Astrocyte (in vitro differentiated cells and primary cell): ENCODE measurements around the gene ZNF486. TPM values are rescaled to one million over a fixed set of nuclear protein-coding genes. Genes with fewer than 3 reads are reported as not detected.
A peak's percentile ranks its signal among the peaks of the same experiment; 100 is the strongest.

Experiments
- DNase-seq: peaks from one replicate; pipeline ENCODE4 v3.0.0-alpha.2; 2010; ENCODE audit warnings: low read depth
- FAIRE-seq: peaks from 2 replicates; lab custom pipeline; 2011; peaks lifted over from hg19 to GRCh38; lab: Jason Lieb, UNC
- H2AFZ ChIP-seq: 2 replicates; pipeline ENCODE4 v1.6.0; 2012; ENCODE audit warnings: low read depth, low read length, inconsistent platforms
- H3K27ac ChIP-seq: 2 replicates; pipeline ENCODE4 v1.5.1; 2011; ENCODE audit warnings: low read depth, low read length, inconsistent platforms
- H3K27me3 ChIP-seq: 2 replicates; pipeline ENCODE4 v1.6.0; 2011; ENCODE audit warnings: low read length, inconsistent platforms; ENCODE audit not compliant: insufficient read depth
- H3K36me3 ChIP-seq: 2 replicates; pipeline ENCODE4 v1.5.1; 2011; ENCODE audit warnings: low read length, inconsistent platforms; ENCODE audit not compliant: insufficient read depth
- H3K4me1 ChIP-seq: 2 replicates; pipeline ENCODE4 v1.5.1; 2011; ENCODE audit warnings: low read length, inconsistent platforms; ENCODE audit not compliant: insufficient read depth
- H3K4me2 ChIP-seq: 2 replicates; pipeline ENCODE4 v1.6.0; 2012; ENCODE audit warnings: low read length, inconsistent platforms
- H3K4me3 ChIP-seq: 2 replicates; pipeline ENCODE4 v1.5.1; 2011; ENCODE audit warnings: low read depth, mild to moderate bottlenecking, low read length, inconsistent platforms; ENCODE audit not compliant: insufficient read depth
- H3K79me2 ChIP-seq: 2 replicates; pipeline ENCODE4 v1.6.0; 2012; ENCODE audit warnings: mild to moderate bottlenecking, low read length, inconsistent platforms; ENCODE audit not compliant: insufficient read depth
- H3K9ac ChIP-seq: 2 replicates; pipeline ENCODE4 v1.6.0; 2012; ENCODE audit warnings: mild to moderate bottlenecking, low read length, inconsistent platforms
- H3K9me3 ChIP-seq: 2 replicates; pipeline ENCODE4 v1.5.1; 2012; ENCODE audit warnings: low read depth, mild to moderate bottlenecking, low read length, inconsistent platforms; ENCODE audit not compliant: insufficient read depth
- H4K20me1 ChIP-seq: 2 replicates; pipeline ENCODE4 v1.6.0; 2012; ENCODE audit warnings: low read length, inconsistent platforms; ENCODE audit not compliant: insufficient read depth
- H3K27ac Mint-ChIP-seq: one replicate; pipeline ENCODE4 v1.8.0; 2021; ENCODE audit warnings: mild to moderate bottlenecking, mixed read lengths; ENCODE audit not compliant: unreplicated experiment
- H3K27me3 Mint-ChIP-seq: one replicate; pipeline ENCODE4 v1.8.0; 2021; ENCODE audit warnings: low read depth, mixed read lengths; ENCODE audit not compliant: unreplicated experiment
- H3K36me3 Mint-ChIP-seq: one replicate; pipeline ENCODE4 v1.8.0; 2021; ENCODE audit warnings: low read depth, mixed read lengths; ENCODE audit not compliant: unreplicated experiment
- H3K4me1 Mint-ChIP-seq: one replicate; pipeline ENCODE4 v1.8.0; 2021; ENCODE audit warnings: low read depth, mixed read lengths; ENCODE audit not compliant: unreplicated experiment
- H3K4me3 Mint-ChIP-seq: one replicate; pipeline ENCODE4 v1.8.0; 2021; ENCODE audit warnings: mild to moderate bottlenecking, moderate library complexity, mixed read lengths; ENCODE audit not compliant: unreplicated experiment
- H3K9me3 Mint-ChIP-seq: one replicate; pipeline ENCODE4 v1.8.0; 2021; ENCODE audit warnings: mild to moderate bottlenecking, mixed read lengths; ENCODE audit not compliant: unreplicated experiment
- CTCF ChIP-seq: IDR thresholded peaks from 2 replicates; pipeline ENCODE4 v1.5.1; 2011; ENCODE audit warnings: low read depth, mild to moderate bottlenecking, inconsistent platforms, low read length, moderate library complexity; ENCODE audit not compliant: insufficient read depth
- EZH2 ChIP-seq: IDR thresholded peaks from 2 replicates; pipeline ENCODE4 v1.6.1; 2012; ENCODE audit warnings: mild to moderate bottlenecking, low read length, inconsistent platforms; ENCODE audit not compliant: insufficient read depth
- total RNA-seq: library from RNA; stranded (reverse); gene quantifications from 2 replicates; pipeline ENCODE4 v1.2.1, GENCODE V29; 2021

ZNF486 gene
- total RNA-seq, 1 donor from 2014 or later, result 7.0 TPM

GRCh38 chr19:20164456-20164855, 2.6 kb upstream of the ZNF486 start:
- H3K4me1 ChIP-seq, result no peaks in the 10 kb centered on the region
- H3K4me3 Mint-ChIP-seq, result no peak overlapping the region
- TF ChIP-seq CTCF (no peak), EZH2 (no peak)
- no peaks in the 10 kb centered on the region for H4K20me1 ChIP-seq
- no peaks in the 10 kb centered on the region for H3K27me3 Mint-ChIP-seq
- H3K36me3 ChIP-seq, result no peaks in the 10 kb centered on the region
- FAIRE-seq (no peak), DNase-seq (no peak)
- no peak overlapping the region for H3K27ac ChIP-seq
- H3K9me3 ChIP-seq, result no peaks in the 10 kb centered on the region
- no peak overlapping the region for H3K4me3 ChIP-seq
- H3K27me3 ChIP-seq, result no peaks in the 10 kb centered on the region
- H2AFZ ChIP-seq, result no peak overlapping the region
- peaks cover 2% of the 10 kb centered on the region for H3K36me3 Mint-ChIP-seq
- peaks cover 8% of the 10 kb centered on the region for H3K9me3 Mint-ChIP-seq
- no peak overlapping the region for H3K27ac Mint-ChIP-seq
- H3K79me2 ChIP-seq, result peaks cover 13% of the 10 kb centered on the region
- H3K4me2 ChIP-seq, result no peak overlapping the region
- no peak overlapping the region for H3K9ac ChIP-seq
- H3K4me1 Mint-ChIP-seq, result no peaks in the 10 kb centered on the region

DNA sequence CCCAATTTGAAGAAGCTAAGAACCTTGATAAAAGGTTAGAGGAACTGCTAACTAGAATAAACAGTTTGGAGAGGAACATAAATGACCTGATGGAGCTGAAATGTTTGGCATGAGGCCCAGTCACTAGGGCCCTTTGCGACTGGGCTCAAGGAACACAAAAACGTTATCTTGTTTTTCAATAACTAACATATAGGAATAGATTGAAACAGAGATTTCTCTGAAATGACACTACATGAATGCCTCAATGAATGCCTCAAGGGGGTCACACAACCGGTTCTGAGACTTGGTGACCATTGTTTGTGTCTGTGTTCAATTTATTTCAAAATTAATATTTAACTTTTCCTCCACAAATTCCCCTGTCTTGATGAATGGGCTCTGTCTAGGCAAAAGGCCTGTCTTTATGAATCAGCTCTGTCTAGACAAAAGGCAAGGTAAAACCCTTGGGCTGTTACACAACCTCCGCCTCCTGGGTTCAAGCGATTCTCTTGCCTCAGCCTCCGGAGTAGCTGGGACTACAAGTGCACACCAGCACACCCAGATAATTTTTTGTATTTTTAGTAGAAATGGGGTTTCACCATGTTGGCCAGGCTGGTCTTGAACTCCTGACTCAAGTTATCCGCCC, 932 bp upstream of the ZNF486 start:
- H3K4me1 Mint-ChIP-seq, result no peaks in the 10 kb centered on the region
- Histone ChIP-seq H3K27me3 (no peaks in the 10 kb centered on the region), H3K4me3 (no peak overlapping the region), H3K27ac (no peak overlapping the region), H3K9ac (no peak overlapping the region), H3K79me2 (peaks cover 23% of the 10 kb centered on the region), H3K36me3 (peaks cover 3% of the 10 kb centered on the region), H3K4me1 (no peaks in the 10 kb centered on the region), H4K20me1 (no peaks in the 10 kb centered on the region), H2AFZ (no peak overlapping the region), H3K4me2 (no peak overlapping the region), H3K9me3 (no peaks in the 10 kb centered on the region)
- DNase-seq, result no peak
- TF ChIP-seq CTCF (no peak), EZH2 (no peak)
- no peak overlapping the region for H3K4me3 Mint-ChIP-seq
- H3K27me3 Mint-ChIP-seq, result no peaks in the 10 kb centered on the region
- FAIRE-seq, result no peak
- peaks cover 9% of the 10 kb centered on the region for H3K36me3 Mint-ChIP-seq
- peaks cover 9% of the 10 kb centered on the region for H3K9me3 Mint-ChIP-seq
- no peak overlapping the region for H3K27ac Mint-ChIP-seq

- Mint-ChIP-seq H3K4me3 (peak overlapping the region; percentile 99), H3K36me3 (peaks cover 17% of the 10 kb centered on the region), H3K27ac (peak overlapping the region; percentile 97), H3K9me3 (peaks cover 13% of the 10 kb centered on the region), H3K4me1 (no peaks in the 10 kb centered on the region), H3K27me3 (no peaks in the 10 kb centered on the region)
- Histone ChIP-seq H3K79me2 (peaks cover 34% of the 10 kb centered on the region), H3K36me3 (peaks cover 13% of the 10 kb centered on the region), H3K4me2 (peak overlapping the region; percentile 93), H2AFZ (peak overlapping the region; percentile 97), H3K27ac (peak overlapping the region; percentile 75), H3K9me3 (no peaks in the 10 kb centered on the region), H3K4me3 (peak overlapping the region; percentile 93), H3K4me1 (no peaks in the 10 kb centered on the region), H3K27me3 (no peaks in the 10 kb centered on the region), H4K20me1 (no peaks in the 10 kb centered on the region), H3K9ac (peak overlapping the region; percentile 90)
- FAIRE-seq, result no peak
- no peak for TF ChIP-seq CTCF
- TF ChIP-seq EZH2, result no peak
- DNase-seq, result peak; percentile 68
These were observed 673 bp downstream of the ZNF486 start for GRCh38 chr19:20167651-20168122.
